Measurements from ENCODE around the gene IZUMO4. TPM values are rescaled to one million over a fixed set of nuclear protein-coding genes. Genes with fewer than 3 reads are reported as not detected.

The IZUMO4 gene
- total and polyA plus RNA-seq, 10 of the 15 experiments (the other 5 are each of a cell fraction or from before 2014, with no cell fraction given): 0.53 to 27.1 (median 7.5) TPM

DNA sequence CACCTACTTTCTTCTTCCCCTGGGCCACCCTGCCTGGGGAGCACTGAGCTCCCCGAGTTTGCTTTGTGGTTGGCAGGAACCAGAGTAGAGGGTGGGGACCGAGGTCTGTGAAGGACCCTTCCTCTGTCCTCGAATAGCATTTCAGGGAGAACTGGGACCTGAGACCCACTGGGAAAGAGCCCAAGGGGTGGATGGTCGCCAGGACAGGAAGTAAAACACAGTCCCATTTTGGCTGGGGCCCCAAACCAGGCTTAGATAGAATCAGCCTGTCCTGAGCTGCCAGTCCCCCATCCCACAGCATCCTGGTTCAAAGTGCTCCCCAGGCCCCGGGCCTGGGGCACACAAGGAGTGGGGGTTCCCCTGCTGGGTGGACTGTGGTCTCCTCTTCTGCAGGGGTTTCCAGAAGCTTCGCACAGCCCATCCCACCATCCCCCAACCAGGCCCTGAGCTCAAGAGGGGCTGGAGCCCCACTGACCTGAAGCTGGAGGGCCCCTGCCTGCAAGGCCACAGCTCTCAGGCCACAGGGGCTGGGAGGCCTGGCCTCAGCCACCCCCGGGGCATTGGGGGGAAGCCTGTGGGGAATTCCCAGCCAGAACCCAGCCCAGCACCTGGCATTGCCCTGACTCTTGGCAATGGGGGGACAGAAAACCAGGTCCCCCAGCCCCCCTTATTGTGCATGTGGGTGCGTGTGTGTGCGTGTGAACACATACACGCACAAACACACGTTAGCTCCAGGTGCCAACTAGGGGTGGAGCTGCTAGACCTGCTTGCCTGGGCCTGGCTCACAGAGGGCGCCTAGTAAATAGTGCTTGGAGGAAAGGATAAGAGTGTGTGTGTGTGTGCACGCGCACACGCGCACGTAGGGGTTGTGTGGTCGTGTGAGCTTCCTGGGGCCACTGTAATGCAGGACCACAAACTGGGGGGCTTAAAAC is 44.7 kb upstream of the IZUMO4 start (continued):
- 0 out of 2 replicates have a peak, but pooled peaks have one; percentile 20 for TF ChIP-seq STAT1 (conservative IDR thresholded peaks at IDR 0.05)
- peak; percentile 98 for TF ChIP-seq GATAD2B (conservative IDR thresholded peaks at IDR 0.05; ENCODE audit: low read depth)
- peak; percentile 76 for TF ChIP-seq NBN (IDR thresholded peaks at IDR 0.05)
- peak; percentile 82 for TF ChIP-seq IKZF1 (conservative IDR thresholded peaks at IDR 0.05)
- TF ChIP-seq SPI1 (IDR thresholded peaks at IDR 0.05; ENCODE audit: borderline replicate concordance, insufficient read depth, low read depth, low read length): no peak
- no peak for TF ChIP-seq BACH1 (IDR thresholded peaks at IDR 0.05; ENCODE audit: borderline replicate concordance)
- TF ChIP-seq, protein P1, sequence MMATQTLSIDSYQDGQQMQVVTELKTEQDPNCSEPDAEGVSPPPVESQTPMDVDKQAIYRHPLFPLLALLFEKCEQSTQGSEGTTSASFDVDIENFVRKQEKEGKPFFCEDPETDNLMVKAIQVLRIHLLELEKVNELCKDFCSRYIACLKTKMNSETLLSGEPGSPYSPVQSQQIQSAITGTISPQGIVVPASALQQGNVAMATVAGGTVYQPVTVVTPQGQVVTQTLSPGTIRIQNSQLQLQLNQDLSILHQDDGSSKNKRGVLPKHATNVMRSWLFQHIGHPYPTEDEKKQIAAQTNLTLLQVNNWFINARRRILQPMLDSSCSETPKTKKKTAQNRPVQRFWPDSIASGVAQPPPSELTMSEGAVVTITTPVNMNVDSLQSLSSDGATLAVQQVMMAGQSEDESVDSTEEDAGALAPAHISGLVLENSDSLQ (IDR thresholded peaks at IDR 0.05): 0 out of 2 replicates have a peak, but pooled peaks have one; percentile 1
- 0 out of 2 replicates have a peak, but pooled peaks have one; percentile 10 for TF ChIP-seq TARDBP (IDR thresholded peaks at IDR 0.05; ENCODE audit: borderline replicate concordance)
- TF ChIP-seq TBL1XR1 (IDR thresholded peaks at IDR 0.05; ENCODE audit: low read depth, low read length): no peak
- TF ChIP-seq ZNF217 (IDR thresholded peaks at IDR 0.05): peak; percentile 22; the same call in 1 of the 2 replicates
- TF ChIP-seq POLR2A (IDR thresholded peaks at IDR 0.05; ENCODE audit: low read depth, low read length): peak; percentile 33; the same call in 1 of the 2 replicates
- peak; percentile 80 to 93; a peak in 3 of 4 replicates for TF ChIP-seq BHLHE40 (IDR thresholded peaks at IDR 0.05; ENCODE audit: borderline replicate concordance in 1 of 2, low read depth in 2 of 2, low read length in 1 of 2)
- no peak for TF ChIP-seq ASH2L (IDR thresholded peaks at IDR 0.05; ENCODE audit: borderline replicate concordance, low read depth)
- peak; percentile 82 for TF ChIP-seq MEF2B (IDR thresholded peaks at IDR 0.05; ENCODE audit: partially characterized antibody, poor library complexity, severe bottlenecking)
- peak; percentile 61 to 78; a peak in 3 of 4 replicates for TF ChIP-seq IKZF2 (IDR thresholded peaks at IDR 0.05)
- TF ChIP-seq RB1 (IDR thresholded peaks at IDR 0.05; ENCODE audit: borderline replicate concordance): 0 out of 2 replicates have a peak, but pooled peaks have one; percentile 27
- TF ChIP-seq, protein P2, sequence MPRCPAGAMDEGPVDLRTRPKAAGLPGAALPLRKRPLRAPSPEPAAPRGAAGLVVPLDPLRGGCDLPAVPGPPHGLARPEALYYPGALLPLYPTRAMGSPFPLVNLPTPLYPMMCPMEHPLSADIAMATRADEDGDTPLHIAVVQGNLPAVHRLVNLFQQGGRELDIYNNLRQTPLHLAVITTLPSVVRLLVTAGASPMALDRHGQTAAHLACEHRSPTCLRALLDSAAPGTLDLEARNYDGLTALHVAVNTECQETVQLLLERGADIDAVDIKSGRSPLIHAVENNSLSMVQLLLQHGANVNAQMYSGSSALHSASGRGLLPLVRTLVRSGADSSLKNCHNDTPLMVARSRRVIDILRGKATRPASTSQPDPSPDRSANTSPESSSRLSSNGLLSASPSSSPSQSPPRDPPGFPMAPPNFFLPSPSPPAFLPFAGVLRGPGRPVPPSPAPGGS (IDR thresholded peaks at IDR 0.05; ENCODE audit: borderline replicate concordance, insufficient read depth, low read depth, low read length, poor library complexity, severe bottlenecking): peak; percentile 75
- TF ChIP-seq, protein P3, sequence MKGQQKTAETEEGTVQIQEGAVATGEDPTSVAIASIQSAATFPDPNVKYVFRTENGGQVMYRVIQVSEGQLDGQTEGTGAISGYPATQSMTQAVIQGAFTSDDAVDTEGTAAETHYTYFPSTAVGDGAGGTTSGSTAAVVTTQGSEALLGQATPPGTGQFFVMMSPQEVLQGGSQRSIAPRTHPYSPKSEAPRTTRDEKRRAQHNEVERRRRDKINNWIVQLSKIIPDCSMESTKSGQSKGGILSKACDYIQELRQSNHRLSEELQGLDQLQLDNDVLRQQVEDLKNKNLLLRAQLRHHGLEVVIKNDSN (IDR thresholded peaks at IDR 0.05; ENCODE audit: borderline replicate concordance, extremely low read length, insufficient read depth, low read depth, low read length): no peak
- peak in 1 of 2 experiments; percentile 37; a peak in 1 of 4 replicates for TF ChIP-seq EP300 (IDR thresholded peaks at IDR 0.05; ENCODE audit: borderline replicate concordance in 1 of 2, control insufficient read depth in 1 of 2, low read depth in 2 of 2, low read length in 2 of 2)
- TF ChIP-seq RELA (IDR thresholded peaks at IDR 0.05; ENCODE audit: borderline replicate concordance, partially characterized antibody): peak; percentile 93
- 0 out of 2 replicates have a peak, but pooled peaks have one; percentile 68 for TF ChIP-seq RCOR1 (conservative IDR thresholded peaks at IDR 0.05; ENCODE audit: low read depth, low read length)
- peak; percentile 39 for TF ChIP-seq ATF7 (IDR thresholded peaks at IDR 0.05; ENCODE audit: low read depth)
- no peak for TF ChIP-seq KLF5 (IDR thresholded peaks at IDR 0.05; ENCODE audit: partially characterized antibody)
- TF ChIP-seq, protein P4, sequence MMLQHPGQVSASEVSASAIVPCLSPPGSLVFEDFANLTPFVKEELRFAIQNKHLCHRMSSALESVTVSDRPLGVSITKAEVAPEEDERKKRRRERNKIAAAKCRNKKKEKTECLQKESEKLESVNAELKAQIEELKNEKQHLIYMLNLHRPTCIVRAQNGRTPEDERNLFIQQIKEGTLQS (IDR thresholded peaks at IDR 0.05; ENCODE audit: borderline replicate concordance, extremely low read depth, low read depth, low read length): no peak
- TF ChIP-seq DPF2 (IDR thresholded peaks at IDR 0.05): peak; percentile 70
- TF ChIP-seq RUNX3 (IDR thresholded peaks at IDR 0.05; ENCODE audit: low read length): peak; percentile 59
- TF ChIP-seq HDGF (IDR thresholded peaks at IDR 0.05): peak; percentile 78

Measured in GM12878 (cell line).